Stimulated activated naive B cell treated with anti-CD40 and anti-IgM and Interleukin-4, amounts not matched to agents 10 μg/mL and 1 μg/mL and 100 μg/mL, for 72 hours (primary cell): ENCODE data around the gene OR56A5.

ENCODE experiments used
- ATAC-seq, 2 donors: fragments of 150-1000 bp; cut with Tn5 transposase; replicated peaks; 2 replicates each; pipeline ENCODE4 v1.10.0; 2021; ENCODE audit warnings: moderate library complexity in 1 of 2
- DNase-seq: peaks from one replicate; pipeline ENCODE4 v3.0.0; 2021
- H3K27ac Mint-ChIP-seq: one replicate; pipeline ENCODE4 v1.8.0; 2022; ENCODE audit warnings: mild to moderate bottlenecking, mixed read lengths
- H3K27me3 Mint-ChIP-seq, 2 donors: one replicate each; pipeline ENCODE4 v1.8.0; 2022; ENCODE audit warnings: mixed read lengths in 2 of 2
- H3K36me3 Mint-ChIP-seq, 2 donors: one replicate each; pipeline ENCODE4 v1.8.0; 2022; ENCODE audit warnings: mixed read lengths in 2 of 2, mild to moderate bottlenecking in 1 of 2
- H3K4me1 Mint-ChIP-seq, 2 donors: one replicate each; pipeline ENCODE4 v1.8.0; 2022; ENCODE audit warnings: mixed read lengths in 2 of 2, mild to moderate bottlenecking in 1 of 2
- H3K4me3 Mint-ChIP-seq, 2 donors: one replicate each; pipeline ENCODE4 v1.8.0; 2022; ENCODE audit warnings: mild to moderate bottlenecking in 2 of 2, mixed read lengths in 2 of 2, moderate library complexity in 1 of 2
- H3K9me3 Mint-ChIP-seq, 2 donors: one replicate each; pipeline ENCODE4 v1.8.0; 2022; ENCODE audit warnings: mixed read lengths in 2 of 2, mild to moderate bottlenecking in 1 of 2

OR56A5 gene

DNA sequence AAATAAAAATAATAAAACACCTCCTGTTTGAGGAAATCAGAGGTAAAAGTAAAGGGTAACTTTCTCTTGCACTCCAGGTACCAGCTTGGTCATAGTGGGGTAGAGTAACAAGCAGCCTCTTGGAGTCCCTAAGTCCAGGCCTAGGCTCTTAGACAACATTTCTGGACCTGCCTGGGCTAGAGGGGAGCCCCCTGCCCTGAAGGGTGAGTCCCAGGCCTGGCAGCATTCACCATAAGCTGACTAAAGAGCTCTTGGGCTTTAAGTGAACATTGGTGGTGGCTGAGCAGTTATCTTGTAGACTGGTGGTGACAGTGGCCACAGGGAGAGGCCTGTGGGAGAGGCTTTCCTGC lies 44.9 kb downstream of the OR56A5 start:
- H3K27ac Mint-ChIP-seq, result no peak overlapping the region
- H3K27me3 Mint-ChIP-seq, result no peaks in the 10 kb centered on the region
- H3K9me3 Mint-ChIP-seq, result peaks cover 9 to 17% of the 10 kb centered on the region in 2 donors
- DNase-seq (no peak), ATAC-seq (peak; percentile 42 to 70)
- peaks cover 0 to 1% of the 10 kb centered on the region in 2 donors for H3K36me3 Mint-ChIP-seq
- H3K4me1 Mint-ChIP-seq, result peaks cover 0 to 2% of the 10 kb centered on the region in 2 donors
- no peak overlapping the region for H3K4me3 Mint-ChIP-seq

DNA sequence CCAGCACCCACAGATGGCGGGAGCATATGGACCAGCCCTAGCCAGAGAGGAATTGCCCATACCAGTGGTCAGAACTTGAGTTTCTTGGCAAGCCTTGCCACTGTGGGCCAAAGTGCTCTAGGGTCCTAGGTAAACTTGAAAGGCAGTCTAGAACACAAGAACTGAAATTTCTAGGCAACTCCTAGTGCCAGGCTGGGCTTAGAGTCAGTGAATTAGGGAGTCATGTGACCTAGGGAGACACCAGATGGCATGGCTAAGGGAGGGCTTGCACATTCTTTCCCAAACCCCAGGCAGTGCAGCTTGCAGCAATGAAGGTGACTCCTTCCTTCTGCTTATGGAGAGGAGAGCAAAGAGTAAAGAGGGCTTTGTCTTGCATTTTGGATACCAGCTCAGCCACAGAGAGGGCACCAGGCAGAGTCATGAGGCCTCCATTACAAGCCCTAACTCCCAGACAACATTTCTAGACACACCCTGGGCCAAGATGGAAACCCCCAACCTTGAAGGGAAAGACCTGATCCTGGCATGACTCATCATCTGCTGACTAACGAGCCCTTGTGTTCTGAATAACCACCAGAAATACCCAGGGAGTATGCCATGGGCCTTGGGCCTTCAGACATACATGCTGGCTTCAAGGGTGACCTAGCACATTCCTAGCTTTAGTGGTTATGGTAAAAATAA lies 45.4 kb downstream of the OR56A5 start:
- DNase-seq (peak; percentile 24), ATAC-seq (peak; percentile 65 to 95)
- Mint-ChIP-seq H3K27me3 (no peaks in the 10 kb centered on the region), H3K27ac (no peak overlapping the region), H3K9me3 (peaks cover 9 to 13% of the 10 kb centered on the region in 2 donors), H3K4me3 (no peak overlapping the region), H3K36me3 (peaks cover 0 to 1% of the 10 kb centered on the region in 2 donors), H3K4me1 (peaks cover 0 to 2% of the 10 kb centered on the region in 2 donors)
